ENCODE results near the gene ARMCX1. TPM values are rescaled to one million over a fixed set of nuclear protein-coding genes. Genes with fewer than 3 reads are reported as not detected.
"Not testable (repeated sequence)": the region's sequence is repeated elsewhere in the genome, so short reads cannot be mapped to it uniquely, and the experiment has no call there.

The ARMCX1 gene
- total RNA-seq = 133 TPM

GRCh38 chrX:101550362-101550750, at the start of gene ARMCX1:
Gene ARMCX1, plus strand, starts transcription at chrX:101550547. Its CDS starts 2,384 bp downstream, at chrX:101552931.
- peak; percentile 93 for DNase-seq

GRCh38 chrX:101502929-101503328, 47.4 kb upstream of the ARMCX1 start:
- not testable (repeated sequence) for DNase-seq

DNA sequence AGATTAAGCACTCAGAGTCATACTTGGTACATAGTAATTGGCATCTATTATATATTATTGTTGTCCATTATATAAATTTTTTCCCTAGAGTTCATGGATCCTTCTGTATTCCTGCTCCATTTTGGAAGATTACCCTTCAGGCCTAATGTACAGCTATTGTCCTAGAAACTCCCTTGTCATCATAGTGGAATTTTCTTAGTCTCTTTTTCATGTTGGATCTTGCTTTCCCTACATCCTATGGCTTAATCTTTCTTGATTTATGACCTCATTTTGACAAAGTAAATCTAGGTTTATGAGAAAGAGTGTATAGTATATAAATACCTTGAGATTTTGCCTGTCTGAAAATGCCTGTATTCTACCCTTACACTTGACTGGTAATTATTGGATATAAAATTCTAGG, 43.0 kb upstream of the ARMCX1 start:
- DNase-seq = no peak

DNA sequence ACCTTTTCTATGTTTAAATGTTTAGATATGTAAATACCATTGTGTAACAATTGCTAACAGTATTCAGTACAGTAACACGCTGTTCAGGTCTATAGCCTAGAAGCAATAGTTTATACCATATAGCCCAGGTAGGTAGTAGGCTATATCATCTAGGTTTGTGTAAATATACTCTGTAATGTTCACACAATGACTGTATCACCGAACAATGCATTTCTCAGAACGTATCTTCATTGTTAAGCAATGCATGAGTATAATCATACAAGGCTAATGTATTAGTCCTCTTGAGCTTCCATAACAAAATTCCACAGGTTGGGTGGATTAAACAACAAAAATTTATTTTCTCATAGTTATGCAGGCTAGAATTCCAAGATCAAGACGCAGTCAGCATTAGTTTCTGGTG, 42.4 kb upstream of the ARMCX1 start:
- DNase-seq = no peak

DNA sequence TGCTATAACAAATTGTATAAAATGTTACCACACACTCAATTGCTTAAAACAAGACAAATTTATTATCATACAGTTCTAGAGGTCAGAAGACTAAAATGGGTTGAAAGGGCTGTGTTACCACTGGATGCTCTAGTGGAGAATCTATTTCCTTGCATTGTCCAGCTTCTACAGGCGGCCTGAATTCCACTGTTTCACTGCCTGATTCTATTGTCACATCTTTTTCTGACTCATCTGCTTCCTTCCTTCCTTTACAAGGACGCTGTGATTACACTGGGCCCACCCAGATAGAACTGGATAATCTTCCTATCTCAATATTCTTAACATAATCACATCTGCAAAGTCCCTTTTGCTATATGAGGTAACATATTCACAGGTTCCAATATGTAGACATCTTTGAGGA, 19.4 kb upstream of the ARMCX1 start:
- DNase-seq = no peak

GRCh38 chrX:101539116-101539515, 11.2 kb upstream of the ARMCX1 start:
- DNase-seq = no peak

- DNase-seq = peak; percentile 84
These were observed 518 bp downstream of the ARMCX1 start for GRCh38 chrX:101550751-101551379.

DNA sequence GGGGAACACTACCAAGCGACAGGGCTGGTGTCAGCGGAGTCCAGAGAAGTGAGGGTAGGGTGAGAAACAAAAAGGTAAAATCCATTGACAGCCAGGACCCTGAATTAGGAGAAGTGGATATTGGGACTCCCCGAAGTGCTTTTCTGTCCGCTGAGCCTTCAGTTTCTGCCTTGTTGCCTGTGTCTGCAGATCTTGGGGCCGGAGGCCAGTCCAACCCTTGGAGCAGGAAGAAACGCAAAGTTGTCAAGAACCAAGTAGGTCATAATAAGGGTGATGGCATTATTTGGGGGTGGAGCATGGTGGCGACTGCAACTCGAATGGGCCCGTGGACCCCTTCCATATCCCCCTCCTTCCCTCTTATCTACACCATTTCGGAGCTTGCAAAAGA, 1.0 kb downstream of the ARMCX1 start:
- no peak for DNase-seq

DNA sequence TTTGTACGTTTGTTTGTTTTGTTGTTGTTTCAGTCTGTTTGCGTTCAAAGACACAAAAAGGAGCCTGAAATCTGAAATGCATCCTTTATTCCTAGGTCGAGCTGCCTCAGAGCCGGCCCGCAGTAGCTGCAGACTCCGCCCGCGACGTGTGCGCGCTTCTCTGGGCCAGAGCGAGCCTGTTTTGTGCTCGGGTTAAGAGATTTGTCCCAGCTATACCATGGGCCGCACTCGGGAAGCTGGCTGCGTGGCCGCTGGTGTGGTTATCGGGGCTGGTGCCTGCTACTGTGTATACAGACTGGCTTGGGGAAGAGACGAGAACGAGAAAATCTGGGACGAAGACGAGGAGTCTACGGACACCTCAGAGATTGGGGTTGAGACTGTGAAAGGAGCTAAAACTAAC, 2.4 kb downstream of the ARMCX1 start:
- DNase-seq = no peak

DNA sequence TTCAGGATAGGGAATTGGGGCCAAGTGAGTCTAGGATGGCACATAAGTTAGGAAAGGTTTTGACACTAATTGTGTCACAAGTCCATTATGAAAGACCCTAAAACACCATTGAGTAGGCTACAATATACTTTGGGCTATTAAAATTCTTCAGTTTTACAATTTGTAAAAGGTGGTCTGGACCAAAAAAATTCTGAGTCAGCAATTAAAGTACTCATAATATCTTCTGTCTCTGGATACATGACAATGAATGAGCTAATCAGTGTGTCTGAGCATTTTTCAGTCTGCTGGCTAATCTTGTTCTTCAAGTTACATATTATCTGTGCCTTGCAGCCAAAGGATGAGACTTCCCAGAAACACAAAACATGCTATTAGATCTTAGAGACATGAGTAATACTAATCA, 14.3 kb downstream of the ARMCX1 start:
- no peak for DNase-seq

DNA sequence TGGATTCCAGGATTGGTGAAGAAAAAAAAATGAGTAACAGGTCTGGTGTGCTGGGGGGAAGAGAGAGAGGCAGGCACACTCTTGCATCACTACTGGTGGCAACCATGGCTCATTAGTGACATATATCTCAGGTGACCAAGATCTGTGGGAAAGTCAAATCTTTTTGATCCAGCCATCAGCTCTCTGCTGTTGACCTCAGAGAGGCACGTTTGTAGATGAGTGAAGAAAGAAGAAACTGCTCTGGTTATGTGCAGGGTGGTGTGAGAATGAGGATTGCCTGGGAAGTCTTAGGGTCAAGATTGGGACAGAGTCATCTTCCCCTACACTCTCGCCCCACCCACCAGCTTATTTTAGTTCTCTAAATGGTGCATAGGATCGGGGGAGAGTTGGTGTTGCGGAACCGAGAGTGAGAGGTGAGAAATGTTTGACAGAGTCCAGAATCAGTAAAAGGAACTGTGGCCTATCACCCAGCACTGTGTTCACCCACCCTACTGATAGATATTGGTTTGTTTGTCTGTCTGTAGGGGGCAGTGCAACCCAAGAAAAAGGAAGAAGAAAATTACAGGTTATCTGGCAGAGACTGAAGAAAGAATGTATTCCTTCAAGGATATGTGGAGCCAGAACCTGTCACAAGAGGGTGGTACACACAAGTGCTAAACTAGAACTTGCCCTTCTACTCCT, 45.5 kb downstream of the ARMCX1 start:
- peak; percentile 86 for DNase-seq

DNA sequence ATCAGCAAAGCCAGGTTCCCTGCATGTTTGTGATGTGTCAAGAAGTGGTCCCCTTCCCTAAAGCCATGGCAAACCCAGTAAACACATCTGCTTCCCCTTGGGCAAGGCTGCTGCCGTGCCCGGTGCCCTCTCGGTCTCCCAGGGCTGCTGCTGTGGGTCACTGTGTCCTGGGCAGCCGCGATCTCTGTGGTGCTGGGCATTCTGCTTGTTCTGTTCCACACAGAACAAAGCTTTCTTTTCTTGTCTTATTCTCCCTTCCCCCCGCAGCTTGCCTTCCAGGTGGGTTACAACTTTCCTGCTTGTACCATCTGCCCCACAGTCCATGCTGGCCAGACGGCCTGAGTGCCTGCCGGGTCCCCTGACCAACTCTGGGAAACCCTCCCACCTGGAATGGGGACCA, 49.2 kb downstream of the ARMCX1 start:
- not testable (repeated sequence) for DNase-seq

DNA sequence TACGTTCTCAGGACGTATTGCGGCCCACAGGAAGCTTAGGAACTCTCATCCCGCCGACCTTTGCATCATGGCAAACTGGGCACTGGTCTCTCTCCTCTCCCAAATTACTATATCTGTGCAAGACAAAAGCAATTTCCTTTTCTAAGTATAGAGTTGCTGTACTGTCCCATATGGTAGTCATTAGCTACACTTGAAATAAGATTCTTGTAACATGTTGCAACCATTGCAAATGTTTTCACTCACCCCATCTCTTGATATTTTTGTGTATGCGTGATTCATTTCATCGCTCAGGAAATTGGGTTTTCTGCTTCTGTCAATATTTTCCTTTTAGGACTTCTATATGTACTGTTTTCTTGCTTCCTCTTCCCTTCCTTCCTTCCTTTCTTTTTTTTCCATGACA, 51.7 kb downstream of the ARMCX1 start:
- DNase-seq = peak; percentile 7

Other genes with a start within 250 kb of the ARMCX1 start
- 7.9 TPM for gene TIMM8A, start 201.8 kb upstream of the ARMCX1 start, total RNA-seq
- gene BTK, start 164.4 kb upstream of the ARMCX1 start, total RNA-seq = 3.6 TPM
- gene RPL36A, start 159.5 kb upstream of the ARMCX1 start, total RNA-seq = 198 TPM
- gene GLA, start 142.6 kb upstream of the ARMCX1 start, total RNA-seq = 18.9 TPM
- 73.2 TPM for gene HNRNPH2, start 142.3 kb upstream of the ARMCX1 start, total RNA-seq
- gene ARMCX4, start 65.1 kb upstream of the ARMCX1 start, total RNA-seq = 23.7 TPM
- gene ARMCX6, start 67.5 kb downstream of the ARMCX1 start, total RNA-seq = 47.3 TPM
- 238 TPM for gene ARMCX3, start 72.6 kb downstream of the ARMCX1 start, total RNA-seq
- gene ARMCX2, start 109.3 kb downstream of the ARMCX1 start, total RNA-seq = 61.4 TPM

Data from tongue (tissue), 2 donors.